ENCODE data around the gene MRPL36.

GRCh38 chr5:1751026-1751863 lies 48.4 kb downstream of the MRPL36 start:
- TF ChIP-seq ELF4 (IDR thresholded peaks at IDR 0.05) (no peak), BHLHE40 (IDR thresholded peaks at IDR 0.05; ENCODE audit: borderline replicate concordance) (no peak), SUZ12 (IDR thresholded peaks at IDR 0.05) (no peak), SP1 (IDR thresholded peaks at IDR 0.05) (no peak)

All from HEK293T (cell line).